GM23338 (cell line): ENCODE results near the gene PRR14L. TPM values are rescaled to one million over a fixed set of nuclear protein-coding genes. Genes with fewer than 3 reads are reported as not detected.

ENCODE experiments used
- ATAC-seq: fragments of 200-7000 bp; cut with Tn5 transposase; 3 replicates; pipeline ENCODE4 v1.9.1; 2020
- DNase-seq: peaks from one replicate; pipeline ENCODE4 v3.0.0-alpha.2; 2015; ENCODE audit warnings: low spot score
- H2AFZ ChIP-seq: fragments of 200-600 bp; sonication (generic); 2 replicates; pipeline ENCODE4 v1.8.0; 2016; ENCODE audit warnings: antibody characterized with exemption, mild to moderate bottlenecking, moderate library complexity
- H3F3A ChIP-seq: fragments of 200-600 bp; sonication (generic); replicated peaks from 2 replicates; pipeline ENCODE4 v1.8.0; 2017; ENCODE audit warnings: antibody characterized with exemption, mixed run types, low read depth
- H3K27ac ChIP-seq: fragments of 200-600 bp; sonication (generic); 2 replicates; pipeline ENCODE4 v1.6.1; 2016; ENCODE audit warnings: low read depth
- H3K27me3 ChIP-seq: fragments of 200-600 bp; sonication (generic); 2 replicates; pipeline ENCODE4 v1.8.0; 2016; ENCODE audit warnings: mild to moderate bottlenecking, mixed run types, moderate library complexity; ENCODE audit not compliant: insufficient read depth
- H3K36me3 ChIP-seq: fragments of 200-600 bp; sonication (generic); 2 replicates; pipeline ENCODE4 v1.8.0; 2016; ENCODE audit warnings: mild to moderate bottlenecking; ENCODE audit not compliant: insufficient read depth
- H3K4me1 ChIP-seq: fragments of 200-600 bp; sonication (generic); 2 replicates; pipeline ENCODE4 v1.8.0; 2016; ENCODE audit warnings: mild to moderate bottlenecking, moderate library complexity; ENCODE audit not compliant: insufficient read depth
- H3K4me2 ChIP-seq: fragments of 200-600 bp; sonication (generic); 2 replicates; pipeline ENCODE4 v1.7.1; 2017; ENCODE audit warnings: mixed run types
- H3K4me3 ChIP-seq: fragments of 200-600 bp; sonication (generic); 2 replicates; pipeline ENCODE4 v1.6.1; 2016; ENCODE audit warnings: mixed run types
- H3K79me2 ChIP-seq: fragments of 200-600 bp; sonication (generic); replicated peaks from 2 replicates; pipeline ENCODE4 v1.8.0; 2017; ENCODE audit warnings: mild to moderate bottlenecking; ENCODE audit not compliant: insufficient read depth
- H3K9me2 ChIP-seq: fragments of 200-600 bp; sonication (generic); 2 replicates; pipeline ENCODE4 v1.8.0; 2017; ENCODE audit not compliant: insufficient read depth
- H4K20me1 ChIP-seq: fragments of 200-600 bp; sonication (generic); replicated peaks from 2 replicates; pipeline ENCODE4 v1.8.0; 2017; ENCODE audit warnings: mild to moderate bottlenecking; ENCODE audit not compliant: insufficient read depth
- H3K27ac Mint-ChIP-seq: 2 replicates; pipeline ENCODE4 v1.8.0; 2020; ENCODE audit warnings: inconsistent platforms, mild to moderate bottlenecking, moderate library complexity, mixed read lengths
- H3K27me3 Mint-ChIP-seq: 3 replicates; pipeline ENCODE4 v1.8.0; 2022; ENCODE audit warnings: low read depth, mild to moderate bottlenecking, moderate library complexity, mixed read lengths, inconsistent platforms; ENCODE audit not compliant: insufficient read depth, poor library complexity
- H3K36me3 Mint-ChIP-seq: 3 replicates; pipeline ENCODE4 v1.8.0; 2021; ENCODE audit warnings: low read depth, mild to moderate bottlenecking, inconsistent platforms, moderate library complexity, mixed read lengths
- H3K4me1 Mint-ChIP-seq: 3 replicates; pipeline ENCODE4 v1.8.0; 2020; ENCODE audit warnings: mild to moderate bottlenecking, inconsistent platforms, mixed read lengths
- H3K4me3 Mint-ChIP-seq: 3 replicates; pipeline ENCODE4 v1.8.0; 2021; ENCODE audit warnings: moderate library complexity, mild to moderate bottlenecking, inconsistent platforms, mixed read lengths
- H3K9me3 Mint-ChIP-seq: 3 replicates; pipeline ENCODE4 v1.8.0; 2020; ENCODE audit warnings: moderate library complexity, mild to moderate bottlenecking, inconsistent platforms, mixed read lengths
- CREB1 ChIP-seq: fragments of 250-450 bp; sonication (Bioruptor Pico); IDR thresholded peaks from 2 replicates; pipeline ENCODE4 v1.5.0; 2020; ENCODE audit warnings: low read depth, mild to moderate bottlenecking, moderate library complexity
- EZH2 ChIP-seq: fragments of 200-600 bp; sonication (generic); IDR thresholded peaks from one replicate; pipeline ENCODE4 v1.8.0; 2017; ENCODE audit warnings: antibody characterized with exemption, mild to moderate bottlenecking, low read depth; ENCODE audit not compliant: unreplicated experiment
- JUNB ChIP-seq: IDR thresholded peaks from one replicate; pipeline ENCODE4 v1.6.1; 2016; ENCODE audit warnings: antibody characterized with exemption; ENCODE audit not compliant: unreplicated experiment
- NANOG ChIP-seq: IDR thresholded peaks from 2 replicates; pipeline ENCODE4 v1.6.1; 2016; ENCODE audit warnings: antibody characterized with exemption, borderline replicate concordance
- POLR2AphosphoS5 ChIP-seq: IDR thresholded peaks from 2 replicates; pipeline ENCODE4 v1.6.1; 2016; ENCODE audit warnings: antibody characterized with exemption, low read depth
- STAT1 ChIP-seq: IDR thresholded peaks from one replicate; pipeline ENCODE4 v1.6.1; 2016; ENCODE audit warnings: antibody characterized with exemption; ENCODE audit not compliant: unreplicated experiment
- ZNF114 ChIP-seq: fragments of 250-450 bp; sonication (Bioruptor Pico); IDR thresholded peaks from 2 replicates; pipeline ENCODE4 v1.5.0; 2020; ENCODE audit warnings: mild to moderate bottlenecking, moderate library complexity
- ZNF331 ChIP-seq: fragments of 250-450 bp; sonication (Bioruptor Pico); IDR thresholded peaks from 2 replicates; pipeline ENCODE4 v1.5.0; 2020; ENCODE audit warnings: low read depth, mild to moderate bottlenecking, moderate library complexity
- polyA plus RNA-seq: library from polyadenylated mRNA; unstranded; fragments of >200 nt; fragmentation: Nextera tagmentation; extraction: Ambion mirVana; gene quantifications from 2 replicates; pipeline ENCODE4 v1.2.1, GENCODE V29; 2016
- total RNA-seq: library from RNA; depleted of rRNA; stranded (reverse); fragments of >200 nt; shearing (Covaris generic); gene quantifications from 2 replicates; pipeline ENCODE4 v1.2.3, GENCODE V29; 2014
- TF ChIP-seq, protein P1 (sequence below): IDR thresholded peaks from one replicate; pipeline ENCODE4 v1.6.1; 2018; ENCODE audit warnings: antibody characterized with exemption; ENCODE audit not compliant: unreplicated experiment
- TF ChIP-seq, protein P2 (sequence below), 2 experiments: fragments of 200-600 bp in 1 of 2; sonication (generic) in 1 of 2; conservative IDR thresholded peaks; 2 replicates each; pipeline versions ENCODE4 v1.5.1 to v1.6.1; 2016 to 2017; ENCODE audit warnings: antibody characterized with exemption in 2 of 2, low read depth in 2 of 2, mild to moderate bottlenecking in 2 of 2, moderate library complexity in 1 of 2
- TF ChIP-seq, protein P3 (sequence below): IDR thresholded peaks from 2 replicates; pipeline ENCODE4 v1.6.1; 2016; ENCODE audit warnings: antibody characterized with exemption

The PRR14L gene
- total and polyA plus RNA-seq, 2 experiments from 2014 or later = 46.3 to 54.0 TPM

DNA sequence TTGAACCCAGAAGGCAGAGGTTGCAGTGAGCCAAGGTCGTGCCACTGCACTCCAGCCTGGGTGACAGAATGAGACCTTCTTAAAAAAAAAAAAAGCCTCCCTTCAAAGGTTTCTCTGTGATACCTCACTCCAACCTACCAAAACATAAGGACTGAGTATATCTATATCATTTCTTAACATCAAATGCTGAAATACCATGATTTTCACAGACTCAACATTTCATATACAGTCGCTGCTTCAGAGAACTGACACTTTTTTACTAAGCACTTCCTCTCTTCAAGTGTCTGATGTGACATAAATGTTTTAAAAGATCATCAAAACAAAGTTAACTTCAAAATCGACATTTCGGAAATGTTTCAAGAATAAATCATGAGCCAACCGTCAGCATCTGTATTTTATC lies 12.0 kb downstream of the PRR14L start:
- Histone ChIP-seq H3K4me2 (no peak overlapping the region), H3K27me3 (no peaks in the 10 kb centered on the region), H3K4me3 (no peak overlapping the region), H3K9me2 (no peaks in the 10 kb centered on the region), H3F3A (no peaks in the 10 kb centered on the region), H3K4me1 (no peaks in the 10 kb centered on the region), H3K27ac (no peak overlapping the region), H2AFZ (no peak overlapping the region), H3K79me2 (peaks cover 95% of the 10 kb centered on the region), H3K36me3 (peaks cover 10% of the 10 kb centered on the region), H4K20me1 (peaks cover 65% of the 10 kb centered on the region)
- no peaks in the 10 kb centered on the region for H3K9me3 Mint-ChIP-seq
- ATAC-seq = no peak
- H3K4me3 Mint-ChIP-seq = no peak overlapping the region
- no peaks in the 10 kb centered on the region for H3K27me3 Mint-ChIP-seq
- H3K4me1 Mint-ChIP-seq = 0 out of 3 replicates have a peak, but pooled peaks cover 2% of the 10 kb centered on the region
- TF ChIP-seq ZNF331 = no peak
- no peak for TF ChIP-seq ZNF114 (CRISPR knock-in tag)
- no peak for TF ChIP-seq STAT1
- no peak for TF ChIP-seq CREB1 (CRISPR knock-in tag)
- no peak for TF ChIP-seq JUNB
- TF ChIP-seq, protein P1, sequence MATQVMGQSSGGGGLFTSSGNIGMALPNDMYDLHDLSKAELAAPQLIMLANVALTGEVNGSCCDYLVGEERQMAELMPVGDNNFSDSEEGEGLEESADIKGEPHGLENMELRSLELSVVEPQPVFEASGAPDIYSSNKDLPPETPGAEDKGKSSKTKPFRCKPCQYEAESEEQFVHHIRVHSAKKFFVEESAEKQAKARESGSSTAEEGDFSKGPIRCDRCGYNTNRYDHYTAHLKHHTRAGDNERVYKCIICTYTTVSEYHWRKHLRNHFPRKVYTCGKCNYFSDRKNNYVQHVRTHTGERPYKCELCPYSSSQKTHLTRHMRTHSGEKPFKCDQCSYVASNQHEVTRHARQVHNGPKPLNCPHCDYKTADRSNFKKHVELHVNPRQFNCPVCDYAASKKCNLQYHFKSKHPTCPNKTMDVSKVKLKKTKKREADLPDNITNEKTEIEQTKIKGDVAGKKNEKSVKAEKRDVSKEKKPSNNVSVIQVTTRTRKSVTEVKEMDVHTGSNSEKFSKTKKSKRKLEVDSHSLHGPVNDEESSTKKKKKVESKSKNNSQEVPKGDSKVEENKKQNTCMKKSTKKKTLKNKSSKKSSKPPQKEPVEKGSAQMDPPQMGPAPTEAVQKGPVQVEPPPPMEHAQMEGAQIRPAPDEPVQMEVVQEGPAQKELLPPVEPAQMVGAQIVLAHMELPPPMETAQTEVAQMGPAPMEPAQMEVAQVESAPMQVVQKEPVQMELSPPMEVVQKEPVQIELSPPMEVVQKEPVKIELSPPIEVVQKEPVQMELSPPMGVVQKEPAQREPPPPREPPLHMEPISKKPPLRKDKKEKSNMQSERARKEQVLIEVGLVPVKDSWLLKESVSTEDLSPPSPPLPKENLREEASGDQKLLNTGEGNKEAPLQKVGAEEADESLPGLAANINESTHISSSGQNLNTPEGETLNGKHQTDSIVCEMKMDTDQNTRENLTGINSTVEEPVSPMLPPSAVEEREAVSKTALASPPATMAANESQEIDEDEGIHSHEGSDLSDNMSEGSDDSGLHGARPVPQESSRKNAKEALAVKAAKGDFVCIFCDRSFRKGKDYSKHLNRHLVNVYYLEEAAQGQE = no peak
- TF ChIP-seq, protein P2, sequence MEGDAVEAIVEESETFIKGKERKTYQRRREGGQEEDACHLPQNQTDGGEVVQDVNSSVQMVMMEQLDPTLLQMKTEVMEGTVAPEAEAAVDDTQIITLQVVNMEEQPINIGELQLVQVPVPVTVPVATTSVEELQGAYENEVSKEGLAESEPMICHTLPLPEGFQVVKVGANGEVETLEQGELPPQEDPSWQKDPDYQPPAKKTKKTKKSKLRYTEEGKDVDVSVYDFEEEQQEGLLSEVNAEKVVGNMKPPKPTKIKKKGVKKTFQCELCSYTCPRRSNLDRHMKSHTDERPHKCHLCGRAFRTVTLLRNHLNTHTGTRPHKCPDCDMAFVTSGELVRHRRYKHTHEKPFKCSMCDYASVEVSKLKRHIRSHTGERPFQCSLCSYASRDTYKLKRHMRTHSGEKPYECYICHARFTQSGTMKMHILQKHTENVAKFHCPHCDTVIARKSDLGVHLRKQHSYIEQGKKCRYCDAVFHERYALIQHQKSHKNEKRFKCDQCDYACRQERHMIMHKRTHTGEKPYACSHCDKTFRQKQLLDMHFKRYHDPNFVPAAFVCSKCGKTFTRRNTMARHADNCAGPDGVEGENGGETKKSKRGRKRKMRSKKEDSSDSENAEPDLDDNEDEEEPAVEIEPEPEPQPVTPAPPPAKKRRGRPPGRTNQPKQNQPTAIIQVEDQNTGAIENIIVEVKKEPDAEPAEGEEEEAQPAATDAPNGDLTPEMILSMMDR (conservative IDR thresholded peaks at IDR 0.05; ENCODE audit: low read depth in 2 of 2) = no peak
- TF ChIP-seq, protein P3, sequence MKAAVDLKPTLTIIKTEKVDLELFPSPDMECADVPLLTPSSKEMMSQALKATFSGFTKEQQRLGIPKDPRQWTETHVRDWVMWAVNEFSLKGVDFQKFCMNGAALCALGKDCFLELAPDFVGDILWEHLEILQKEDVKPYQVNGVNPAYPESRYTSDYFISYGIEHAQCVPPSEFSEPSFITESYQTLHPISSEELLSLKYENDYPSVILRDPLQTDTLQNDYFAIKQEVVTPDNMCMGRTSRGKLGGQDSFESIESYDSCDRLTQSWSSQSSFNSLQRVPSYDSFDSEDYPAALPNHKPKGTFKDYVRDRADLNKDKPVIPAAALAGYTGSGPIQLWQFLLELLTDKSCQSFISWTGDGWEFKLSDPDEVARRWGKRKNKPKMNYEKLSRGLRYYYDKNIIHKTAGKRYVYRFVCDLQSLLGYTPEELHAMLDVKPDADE = no peak
- TF ChIP-seq POLR2AphosphoS5 = no peak
- TF ChIP-seq NANOG = no peak
- TF ChIP-seq EZH2 = no peak
- DNase-seq = no peak
- peaks cover 42% of the 10 kb centered on the region for H3K36me3 Mint-ChIP-seq
- H3K27ac Mint-ChIP-seq = no peak overlapping the region
